Measurements from ENCODE around the gene CAB39.
"Not testable (repeated sequence)": the region's sequence is repeated elsewhere in the genome, so short reads cannot be mapped to it uniquely, and the experiment has no call there.

The CAB39 gene

GRCh38 chr2:230684270-230685168 is 28.1 kb upstream of the CAB39 start:
- DNase-seq, result no peak

- peak; percentile 48 for DNase-seq
Measured at GRCh38 chr2:230685178-230685577, 27.5 kb upstream of the CAB39 start.

- no peak for DNase-seq
Measured at GRCh38 chr2:230687498-230687897, 25.1 kb upstream of the CAB39 start.

DNA sequence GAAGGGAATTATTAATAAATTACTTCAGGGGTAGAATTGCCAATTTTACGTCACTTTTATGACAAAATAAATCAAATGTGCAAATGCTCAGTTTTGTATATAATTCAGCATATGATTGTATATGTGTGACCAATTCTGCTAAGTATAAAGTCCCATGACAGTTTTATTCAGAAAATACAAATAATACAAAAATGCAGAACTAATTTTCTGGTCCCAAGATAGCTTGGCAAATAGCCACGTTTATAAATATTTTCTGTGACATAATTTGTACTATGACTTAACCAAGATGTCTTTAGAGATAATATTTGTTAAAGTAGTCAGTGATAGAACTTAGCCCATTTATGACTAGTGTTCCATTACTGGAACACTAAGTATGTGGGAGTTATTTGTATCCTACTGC is 24.2 kb upstream of the CAB39 start:
- no peak for DNase-seq

DNA sequence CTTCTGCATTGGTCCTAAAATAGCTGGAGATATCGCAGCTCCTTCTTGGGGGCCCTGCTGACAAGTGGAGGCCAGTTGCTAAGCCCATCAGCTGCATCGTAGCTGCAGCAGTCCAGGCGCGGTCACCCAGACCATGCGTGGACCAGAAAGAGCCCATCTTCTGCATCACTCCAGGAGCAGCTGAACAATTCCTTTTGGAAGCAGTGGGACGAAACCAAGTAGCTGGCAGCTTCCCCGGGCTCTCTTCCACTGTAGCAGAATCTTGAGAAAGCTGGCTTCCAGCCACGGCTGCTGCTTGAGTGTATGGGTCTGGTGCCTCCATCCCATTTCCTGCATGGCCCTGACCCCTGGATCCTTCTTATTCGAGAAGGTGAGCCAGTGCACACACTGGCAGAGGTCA is 22.2 kb upstream of the CAB39 start:
- no peak for DNase-seq

DNA sequence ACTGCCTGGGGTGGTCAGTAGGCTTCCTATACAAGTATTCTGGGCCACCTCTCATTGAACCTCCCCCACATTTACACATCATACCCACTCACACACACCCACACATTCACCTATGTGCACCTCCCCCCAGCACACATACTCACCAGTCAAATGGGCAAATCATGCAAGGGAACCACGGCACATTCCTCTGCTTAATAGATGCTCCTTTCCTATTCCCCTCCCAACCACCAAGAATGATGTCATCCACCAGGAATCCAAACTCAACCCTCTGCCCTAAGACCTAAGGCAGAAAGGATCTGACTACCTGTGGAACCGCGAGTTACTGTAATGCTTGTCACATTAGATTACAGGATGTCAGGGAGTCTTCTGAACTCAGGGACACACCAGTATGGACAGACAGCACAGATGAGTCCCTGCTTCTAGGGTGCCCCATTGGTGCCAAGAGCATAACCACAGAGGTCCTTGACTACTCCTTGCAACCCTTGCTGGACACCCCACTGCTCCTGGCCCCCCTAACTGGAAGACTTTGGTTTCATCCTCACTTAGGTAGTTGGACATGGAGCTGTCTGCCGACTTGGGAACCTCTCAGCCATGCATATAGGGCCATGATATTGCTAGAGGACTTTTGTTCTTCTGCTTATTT is 21.5 kb upstream of the CAB39 start:
- peak; percentile 30 for DNase-seq

- no peak for DNase-seq
Measured at GRCh38 chr2:230692760-230693159, 19.9 kb upstream of the CAB39 start.

DNA sequence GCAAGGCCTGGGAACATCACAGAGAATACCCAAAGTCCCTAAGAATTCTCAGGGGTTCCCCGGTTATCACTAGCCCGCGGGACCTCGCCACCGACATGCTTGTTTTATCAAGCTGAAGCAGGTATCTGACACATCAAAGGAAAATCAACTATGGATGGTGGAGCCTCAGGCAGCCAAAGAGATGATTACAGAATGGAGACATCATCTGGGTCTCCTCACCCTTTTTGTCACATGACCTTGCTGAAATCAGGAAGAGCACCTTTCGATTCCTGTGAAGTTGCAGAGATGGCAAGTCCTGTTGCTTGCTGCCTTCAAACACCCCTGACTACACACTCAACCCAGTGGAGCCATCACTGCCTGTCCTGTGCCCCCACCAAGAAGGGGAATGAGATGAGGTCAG is 19.2 kb upstream of the CAB39 start:
- DNase-seq, result no peak

GRCh38 chr2:230694241-230694640 is 18.4 kb upstream of the CAB39 start:
- no peak for DNase-seq

DNA sequence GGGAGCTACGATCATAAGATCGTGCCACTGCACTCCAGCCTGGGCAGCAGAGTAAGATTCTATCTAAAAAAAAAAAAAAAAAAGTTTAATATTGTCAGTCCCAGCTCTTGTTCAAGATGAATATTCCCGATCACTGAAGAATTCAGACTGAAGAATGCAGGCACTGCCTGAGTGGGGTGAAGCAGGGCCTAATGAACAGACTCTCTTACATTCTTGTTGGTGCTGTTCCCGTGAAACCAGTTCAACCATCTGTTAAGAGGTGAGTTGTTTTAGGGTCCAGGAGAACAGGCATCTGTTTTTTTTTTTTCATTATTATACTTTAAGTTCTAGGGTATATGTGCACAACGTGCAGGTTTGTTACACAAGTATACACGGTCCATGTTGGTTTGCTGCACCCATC is 17.1 kb upstream of the CAB39 start:
- DNase-seq, result no peak

DNA sequence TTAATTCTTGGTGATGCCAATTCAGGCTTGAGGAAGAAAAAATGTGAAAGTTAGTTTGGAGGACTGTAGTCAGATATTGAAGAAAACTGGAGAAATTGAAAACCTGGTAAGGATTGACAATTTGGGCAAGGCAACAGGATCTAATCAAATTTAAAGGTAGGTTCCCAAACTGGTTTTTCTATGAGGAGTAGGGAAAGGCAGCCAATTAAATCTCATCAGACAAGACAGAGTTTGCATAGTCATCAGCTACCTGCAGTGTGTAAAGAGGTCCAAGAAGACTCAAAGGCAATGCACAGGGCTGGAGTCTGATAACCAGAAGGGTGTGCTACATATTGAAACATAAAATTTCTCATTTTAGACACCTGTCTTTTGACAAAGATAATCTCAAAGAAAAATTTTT is 16.0 kb upstream of the CAB39 start:
- no peak for DNase-seq

GRCh38 chr2:230697676-230698075 is 15.0 kb upstream of the CAB39 start:
- no peak for DNase-seq

GRCh38 chr2:230698753-230699152 is 13.9 kb upstream of the CAB39 start:
- DNase-seq, result not testable (repeated sequence)

GRCh38 chr2:230700447-230700846 is 12.2 kb upstream of the CAB39 start:
- no peak for DNase-seq

- no peak for DNase-seq
Measured at GRCh38 chr2:230701308-230701707, 11.3 kb upstream of the CAB39 start.

DNA sequence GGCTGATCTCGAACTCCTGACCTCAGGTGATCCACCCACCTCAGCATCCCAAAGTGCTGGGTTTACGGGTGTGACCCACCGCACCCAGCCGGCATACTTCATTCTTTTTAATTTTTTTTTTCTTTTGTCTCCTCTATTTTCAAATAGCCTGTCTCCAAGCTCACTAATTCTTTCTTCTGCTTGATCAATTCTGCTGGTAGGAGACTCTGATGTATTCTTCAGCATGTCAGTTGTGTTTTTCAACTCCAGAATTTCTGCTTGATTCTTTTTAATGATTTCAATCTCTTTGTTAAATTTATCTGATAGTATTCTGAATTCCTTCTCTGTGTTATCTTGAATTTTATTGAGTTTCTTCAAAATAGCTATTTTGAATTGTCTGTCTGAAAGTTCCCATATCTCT is 10.2 kb upstream of the CAB39 start:
- DNase-seq, result not testable (repeated sequence)

DNA sequence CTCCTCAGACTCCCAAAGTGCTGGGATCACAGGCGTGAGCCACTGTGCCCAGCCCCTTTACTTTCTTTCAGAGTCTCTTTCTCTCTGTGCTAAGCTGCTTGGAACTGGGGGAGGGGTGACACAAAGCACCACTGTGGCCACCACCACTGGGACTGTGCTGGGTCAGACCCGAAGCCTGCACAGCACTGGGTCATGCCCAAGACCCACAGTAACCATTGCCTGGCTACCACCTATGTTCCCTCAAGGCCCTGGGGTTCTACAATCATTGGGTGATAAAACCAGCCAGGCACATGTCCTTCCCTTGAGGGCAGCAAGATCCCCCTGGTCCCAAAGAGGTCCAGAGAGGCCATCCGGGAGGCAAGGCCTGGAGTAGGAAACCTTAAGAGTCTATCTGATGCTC is 9.1 kb upstream of the CAB39 start:
- DNase-seq, result no peak

- no peak for DNase-seq
Measured at GRCh38 chr2:230706053-230706521, 6.6 kb upstream of the CAB39 start.

GRCh38 chr2:230706966-230707365 is 5.7 kb upstream of the CAB39 start:
- DNase-seq, result no peak

DNA sequence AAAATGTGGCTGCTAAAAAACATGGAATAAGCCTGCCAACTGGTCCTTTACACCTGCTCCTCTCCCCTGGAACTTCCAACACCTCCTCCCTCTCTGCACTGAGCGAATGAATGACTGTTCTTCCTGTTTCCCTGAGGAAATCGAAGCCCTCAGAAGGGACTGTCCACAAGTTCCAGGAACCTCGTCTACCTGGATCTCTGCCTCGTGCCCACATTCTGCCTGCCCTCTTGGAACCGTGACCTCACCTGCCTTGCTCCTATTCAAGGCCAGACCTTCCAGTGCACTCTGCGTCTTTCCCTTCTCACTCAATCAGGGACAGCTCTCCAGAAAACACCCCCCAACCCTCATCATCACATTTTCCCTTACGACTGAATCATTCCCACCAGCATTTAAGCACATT is 4.4 kb upstream of the CAB39 start:
- no peak for DNase-seq

DNA sequence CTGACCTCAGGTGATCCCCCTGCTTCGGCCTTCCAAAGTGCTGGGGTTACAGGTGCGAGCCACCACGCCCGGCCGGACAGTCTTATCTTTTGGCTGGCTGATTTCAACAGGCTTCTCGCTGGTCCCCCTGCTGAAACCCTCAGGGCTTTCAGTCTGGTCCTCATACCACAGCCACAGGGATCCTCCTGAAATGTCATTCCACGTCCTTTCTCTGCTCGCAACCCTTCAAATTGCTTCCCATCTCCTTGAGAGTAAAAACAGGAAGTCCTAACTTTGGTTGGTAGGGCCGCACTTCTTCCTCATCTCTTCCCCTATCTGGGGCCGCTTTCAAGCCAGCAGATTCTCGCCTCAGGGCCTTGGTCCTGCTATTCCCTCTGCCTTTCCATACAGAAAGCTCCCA is 1.4 kb upstream of the CAB39 start:
- DNase-seq, result no peak

GRCh38 chr2:230713331-230714135 is 891 bp downstream of the CAB39 start:
- DNase-seq, result peak; percentile 71

GRCh38 chr2:230714136-230714480 is 1.5 kb downstream of the CAB39 start:
- peak; percentile 66 for DNase-seq

DNA sequence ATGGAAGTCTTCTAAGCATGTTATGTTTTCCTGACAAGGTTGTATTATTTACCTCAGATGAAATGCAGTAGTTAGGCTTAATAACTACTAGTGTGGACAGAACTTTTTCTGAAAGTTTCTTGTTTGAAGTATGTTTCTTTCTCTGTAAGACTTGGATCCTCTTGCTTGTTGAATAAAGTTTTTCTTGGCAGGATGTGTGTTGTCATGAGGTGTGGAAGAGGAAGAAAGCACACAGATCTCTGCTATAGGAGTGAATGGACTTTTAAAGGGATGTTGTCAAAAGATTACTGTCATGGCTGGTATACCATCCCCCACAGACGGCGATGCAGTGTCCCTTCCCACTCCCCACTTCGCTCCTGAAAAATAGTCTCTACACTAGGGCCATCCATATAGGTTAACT is 2.6 kb downstream of the CAB39 start:
- no peak for DNase-seq
